HG02938 (cell line): ENCODE results near the gene SERINC5.
"Not testable (repeated sequence)": the region's sequence is repeated elsewhere in the genome, so short reads cannot be mapped to it uniquely, and the experiment has no call there.

Experiments used
- ATAC-seq: cut with Tn5 transposase; IDR thresholded peaks from one replicate; pipeline ENCODE4 v1.9.1; 2021; ENCODE audit warnings: mild to moderate bottlenecking, moderate library complexity; ENCODE audit not compliant: unreplicated experiment

The SERINC5 gene

DNA sequence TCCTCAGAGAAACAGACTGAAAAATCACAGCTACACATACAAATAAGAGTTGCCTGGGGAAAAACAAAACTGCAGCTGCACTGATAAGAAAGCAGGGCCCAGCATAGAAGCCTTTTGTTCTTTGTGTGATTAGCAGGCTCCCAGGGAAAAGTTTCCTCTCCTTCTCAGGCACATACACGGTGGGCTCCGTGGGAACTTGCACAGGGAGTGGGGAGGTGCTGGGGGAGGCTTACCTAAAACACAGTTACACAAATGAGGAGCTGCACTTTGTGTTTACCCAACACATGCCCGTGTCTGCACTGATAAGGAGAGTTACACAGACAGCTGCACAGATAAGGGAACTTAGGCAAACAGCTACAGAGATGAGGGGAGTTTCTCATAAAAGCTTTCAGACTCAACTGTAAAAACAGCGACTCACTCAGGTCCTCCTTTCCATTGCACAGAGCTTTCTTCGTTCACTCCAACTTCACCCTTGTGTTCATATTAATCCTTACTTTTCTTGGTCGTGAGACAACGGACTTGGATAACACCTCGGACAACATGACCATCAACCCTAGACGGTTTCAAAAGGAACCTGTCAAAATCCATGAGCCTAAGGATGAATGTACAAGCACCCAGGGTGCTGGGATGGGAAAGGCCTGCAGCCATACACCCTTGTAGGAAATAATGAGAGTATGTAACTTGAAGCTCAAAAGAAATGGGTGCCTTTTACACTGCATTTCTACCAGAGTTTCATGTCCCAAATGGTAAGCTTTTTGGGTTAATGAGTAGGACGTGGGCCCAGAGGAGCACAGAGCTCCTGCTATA lies 50.8 kb downstream of the SERINC5 start:
- no peak for ATAC-seq

DNA sequence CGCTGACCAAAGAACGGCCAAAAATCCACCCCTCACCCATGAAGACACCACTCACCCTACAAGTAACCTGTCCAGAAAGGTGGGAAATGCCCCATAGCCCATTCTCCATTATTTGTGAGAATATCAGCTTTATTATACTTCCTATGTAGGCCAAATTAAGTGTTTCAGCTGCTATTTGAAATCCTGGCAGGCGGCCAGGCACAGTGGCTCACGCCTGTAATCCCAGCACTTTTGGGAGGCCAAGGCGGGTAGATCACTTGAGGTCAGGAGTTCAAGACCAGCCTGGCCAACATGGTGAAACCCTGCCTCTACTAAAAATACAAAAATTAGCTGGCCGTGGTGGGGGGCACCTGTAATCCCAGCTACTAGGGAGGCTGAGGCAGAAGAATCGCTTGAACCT lies 54.1 kb downstream of the SERINC5 start:
- ATAC-seq, result not testable (repeated sequence)

DNA sequence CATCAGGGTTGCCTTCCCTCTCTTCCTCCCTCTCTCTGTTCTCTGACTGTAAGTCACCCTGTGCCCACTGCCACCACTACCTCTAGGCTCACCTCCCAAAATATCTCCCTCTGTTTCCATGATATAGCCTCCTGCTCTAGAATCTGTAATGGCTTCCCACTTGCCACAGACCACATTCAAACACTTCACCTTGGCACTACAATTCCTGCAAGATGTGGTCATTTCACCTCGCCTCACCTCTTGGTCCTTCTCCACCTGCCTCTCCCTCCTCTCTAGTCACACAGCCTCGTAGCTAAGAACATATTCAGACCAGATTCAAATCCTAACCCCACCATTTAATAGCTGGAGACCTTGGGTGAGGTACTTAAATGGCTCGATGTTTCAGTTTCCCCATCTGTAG lies 56.9 kb downstream of the SERINC5 start:
- no peak for ATAC-seq

DNA sequence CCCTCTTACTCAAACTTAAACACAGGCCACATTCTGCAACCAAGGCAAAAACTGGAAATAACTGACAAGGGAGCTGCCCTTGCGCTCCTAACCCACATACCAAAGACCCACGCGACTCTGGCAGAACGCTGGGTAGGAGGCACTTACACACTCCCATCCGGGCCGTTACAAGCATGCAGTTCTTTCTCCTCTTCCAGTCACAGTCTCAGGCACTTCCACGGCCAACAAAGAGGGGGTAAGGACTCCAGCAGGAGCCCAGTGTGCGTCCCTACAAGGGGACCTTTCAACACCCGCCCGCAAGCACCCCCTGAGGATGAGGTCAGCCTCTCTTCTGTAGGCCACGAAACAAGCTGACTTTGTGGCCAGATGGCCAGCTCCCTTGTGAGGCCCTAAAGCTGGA lies 57.4 kb downstream of the SERINC5 start:
- no peak for ATAC-seq

DNA sequence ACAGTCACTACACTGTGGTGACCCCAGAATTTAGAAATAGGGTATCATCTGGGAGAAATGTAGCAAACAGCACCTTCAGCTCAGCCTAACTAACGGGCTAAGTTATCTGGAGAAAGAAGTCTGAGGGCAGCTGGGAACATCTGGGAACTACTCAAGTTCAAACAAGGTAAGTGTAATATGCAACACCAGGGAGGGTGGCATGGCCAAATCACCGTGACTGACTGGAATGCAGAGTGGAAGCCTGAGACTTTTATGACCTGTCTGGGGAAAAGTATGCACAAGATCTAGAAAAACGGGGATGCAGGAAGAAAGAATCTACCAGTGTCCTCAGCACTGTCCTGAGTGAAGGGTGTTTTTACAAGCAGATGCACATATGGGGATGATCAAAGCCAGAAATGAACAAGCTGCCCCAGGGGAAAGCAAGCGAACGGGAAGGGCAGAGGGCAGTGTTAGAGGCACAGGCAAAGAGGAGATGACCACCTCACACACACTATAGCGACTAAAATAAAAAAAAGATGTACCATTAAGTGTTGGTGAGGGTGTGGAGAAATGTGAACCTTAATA lies 59.9 kb downstream of the SERINC5 start:
- no peak for ATAC-seq

DNA sequence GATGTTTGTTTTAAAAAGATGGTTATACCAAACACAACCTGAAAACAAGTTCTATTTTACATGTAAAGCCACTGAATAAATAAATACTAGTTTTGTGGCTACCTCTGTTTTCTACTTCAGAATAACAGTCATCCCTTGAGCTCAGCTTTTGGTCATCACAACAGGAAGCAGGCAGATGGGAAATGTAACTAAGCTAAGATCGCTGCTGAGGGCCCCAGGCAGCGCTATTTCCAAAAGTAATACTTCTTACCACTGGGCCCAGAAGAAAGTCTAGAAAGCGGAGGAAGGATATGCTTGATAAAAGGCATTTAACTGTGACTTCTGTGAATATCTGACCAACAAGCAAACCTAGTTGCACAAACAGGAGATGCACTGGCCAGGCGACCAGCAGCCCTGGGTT lies 61.4 kb downstream of the SERINC5 start:
- no peak for ATAC-seq

DNA sequence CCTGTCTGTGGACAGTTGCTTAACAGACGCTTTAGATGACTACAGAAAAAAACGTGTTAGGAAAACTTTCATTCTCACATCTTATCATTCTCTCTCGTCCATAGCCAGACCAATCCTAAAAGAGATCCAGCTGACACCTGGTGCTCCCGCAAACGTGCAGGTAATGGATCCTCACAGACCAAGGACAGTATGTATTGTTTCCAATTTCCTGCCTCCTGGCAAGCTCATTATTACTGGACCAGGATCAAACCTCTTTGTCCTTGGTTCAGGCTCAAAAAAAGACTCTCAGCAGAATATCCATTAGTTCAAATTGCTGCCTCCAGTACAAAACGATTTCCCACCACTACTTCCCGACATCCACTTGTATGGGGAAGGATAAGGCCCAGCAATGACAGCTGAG lies 62.4 kb downstream of the SERINC5 start:
- no peak for ATAC-seq

DNA sequence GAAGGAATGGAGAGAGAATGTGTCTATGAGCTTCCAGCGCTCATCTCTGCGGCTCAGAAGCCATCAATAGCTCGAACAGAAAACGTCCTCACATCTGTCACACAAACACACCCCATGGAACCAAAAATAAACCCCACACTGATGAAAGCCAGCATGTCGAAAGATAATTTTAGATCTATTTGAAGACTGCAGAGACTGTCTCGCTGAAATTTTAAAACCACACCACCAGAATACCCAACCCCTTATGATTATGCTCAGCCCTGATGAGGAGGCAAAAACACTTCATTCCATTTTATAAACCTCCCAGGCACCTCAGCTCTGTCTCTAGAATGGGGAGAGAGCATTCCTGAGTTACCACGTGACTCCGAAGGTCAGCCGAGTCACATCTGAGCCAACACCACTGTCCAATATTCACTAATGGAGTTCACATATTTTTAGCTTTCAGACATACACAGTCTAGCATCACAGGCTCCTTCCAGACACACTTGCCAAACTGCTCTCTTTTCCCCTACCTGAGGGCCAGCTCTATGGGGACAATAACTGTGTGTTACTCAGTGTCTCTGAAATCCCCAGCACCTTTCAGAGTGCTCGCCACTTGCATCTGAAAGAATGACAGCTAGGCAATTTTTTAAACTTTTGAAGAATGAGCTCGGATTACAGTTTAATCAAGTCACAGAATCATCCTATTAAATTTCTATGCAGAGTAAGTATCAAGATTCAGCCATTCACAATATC lies 63.2 kb downstream of the SERINC5 start:
- ATAC-seq, result no peak

DNA sequence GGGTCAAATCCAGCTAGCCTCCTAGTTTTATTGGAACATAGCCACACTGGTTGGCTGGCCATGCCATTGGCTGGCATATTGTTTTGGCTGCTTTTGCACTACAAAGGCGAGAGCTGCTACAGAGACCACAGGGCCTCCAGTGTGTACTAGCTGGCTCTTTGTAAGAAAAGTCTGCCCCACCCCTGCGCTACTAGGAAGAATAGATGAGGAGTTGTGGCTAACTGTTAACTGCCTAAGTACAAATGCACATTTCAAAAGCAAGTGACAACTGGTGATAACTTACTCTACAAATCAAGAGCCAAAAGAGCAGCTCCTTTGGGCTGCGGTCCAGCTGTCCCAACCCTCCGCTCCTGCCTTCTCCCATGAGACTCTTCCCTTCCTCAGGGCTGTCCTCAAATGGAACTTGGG lies 63.9 kb downstream of the SERINC5 start:
- ATAC-seq, result no peak

DNA sequence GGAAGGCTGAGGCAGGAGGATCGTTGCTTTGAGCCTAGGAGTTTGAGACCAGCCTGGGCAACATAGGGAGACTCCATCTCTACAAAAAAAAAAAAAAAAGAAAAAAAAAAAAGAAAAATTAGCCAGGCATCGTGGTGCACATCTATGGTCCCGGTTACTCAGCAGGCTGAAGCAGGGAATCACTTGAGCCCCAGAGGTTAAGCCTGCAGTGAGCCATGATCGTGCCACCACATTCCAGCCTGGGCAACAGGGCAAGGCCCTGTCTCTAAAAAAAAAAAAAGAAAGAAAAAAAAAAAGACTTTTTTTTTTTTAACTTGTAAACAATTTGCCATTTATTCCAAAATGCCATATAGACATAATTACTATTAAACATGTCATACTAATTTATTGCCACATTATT lies 64.5 kb downstream of the SERINC5 start:
- no peak for ATAC-seq

DNA sequence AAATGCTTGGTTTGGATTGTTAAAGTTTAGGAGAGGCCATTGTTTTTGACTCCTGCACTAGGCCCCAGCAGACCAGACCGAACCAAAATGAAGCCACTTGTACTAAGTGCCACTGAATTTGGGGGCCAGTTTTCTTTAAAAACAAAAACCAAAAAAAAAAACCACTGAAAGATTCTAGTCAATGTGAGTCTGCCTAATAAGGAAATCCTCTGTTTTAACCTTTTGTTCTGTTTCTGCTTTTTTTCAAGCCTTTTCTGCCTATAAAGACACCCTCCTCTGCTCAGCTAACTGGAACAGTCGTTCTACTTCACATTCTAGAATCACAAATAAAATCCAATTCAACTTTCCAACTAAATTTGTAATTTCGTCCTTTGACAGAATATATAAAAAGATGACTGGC lies 64.9 kb downstream of the SERINC5 start:
- no peak for ATAC-seq

DNA sequence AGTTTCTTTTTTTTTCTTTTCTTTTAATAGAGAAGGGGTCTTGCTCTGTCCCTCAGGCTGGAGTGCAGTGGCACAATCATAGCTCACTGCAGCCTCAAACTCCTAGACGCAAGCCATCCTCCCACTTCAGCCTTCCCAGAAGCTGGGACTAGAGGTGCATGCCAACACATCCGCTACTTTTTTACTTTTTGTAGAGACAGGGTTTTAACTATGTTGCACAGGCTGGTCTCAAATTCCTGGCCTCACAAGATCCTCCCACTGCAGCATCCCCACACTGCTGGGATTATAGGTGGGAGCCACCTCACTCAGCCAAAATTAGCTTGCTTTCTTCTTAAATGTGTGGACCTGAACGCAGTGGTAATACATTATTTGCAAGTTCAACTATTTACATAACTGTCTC lies 66.1 kb downstream of the SERINC5 start:
- ATAC-seq, result no peak

DNA sequence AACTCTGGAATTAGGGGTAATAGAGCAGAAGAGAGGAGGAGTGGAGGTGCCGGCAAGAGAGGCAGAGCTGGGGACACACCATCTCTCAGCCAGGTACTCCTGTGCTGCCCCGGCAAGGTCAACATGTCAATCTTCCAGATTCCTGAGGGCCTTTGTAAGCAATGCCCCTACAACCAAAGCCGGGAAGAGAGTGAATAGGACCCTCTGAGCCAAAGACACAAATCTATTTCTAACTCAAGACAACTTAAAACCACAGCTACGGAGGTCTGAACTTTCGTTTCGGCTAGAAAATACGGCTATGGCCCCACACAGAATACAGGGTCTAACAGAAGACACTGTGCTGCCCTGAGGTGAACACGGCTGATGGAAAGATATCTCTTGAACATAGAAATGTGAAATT lies 66.6 kb downstream of the SERINC5 start:
- ATAC-seq, result no peak

DNA sequence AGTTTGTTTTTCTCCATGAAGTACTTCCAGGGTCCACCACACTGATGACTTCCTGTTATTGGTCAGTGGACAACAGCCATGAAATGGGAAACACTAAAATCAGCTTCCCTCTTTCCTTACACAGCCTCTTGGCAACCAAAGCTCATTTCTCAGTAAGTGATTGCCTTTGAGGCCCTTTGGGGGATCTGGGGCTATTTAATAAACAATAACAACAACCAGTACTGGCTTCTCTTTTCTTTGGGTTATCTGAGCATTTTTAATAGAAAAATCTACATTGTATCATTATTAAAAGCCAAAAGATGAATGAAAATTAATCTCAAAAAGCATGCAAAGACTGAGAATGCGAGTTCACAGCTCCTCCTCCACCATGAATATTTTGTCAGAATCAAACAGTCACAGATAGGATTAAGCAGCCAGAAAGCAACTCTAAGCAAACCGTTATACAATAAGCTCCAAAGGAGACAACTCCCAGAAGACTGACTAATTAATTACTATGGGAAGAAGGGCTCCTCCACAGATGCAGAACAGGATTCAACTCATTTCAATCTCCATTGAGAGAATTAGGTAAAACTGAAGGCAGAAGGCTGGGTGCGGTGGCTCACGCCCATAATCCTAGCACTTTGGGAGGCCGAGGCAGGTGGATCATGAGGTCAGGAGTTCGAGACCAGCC lies 68.3 kb downstream of the SERINC5 start:
- ATAC-seq, result no peak

DNA sequence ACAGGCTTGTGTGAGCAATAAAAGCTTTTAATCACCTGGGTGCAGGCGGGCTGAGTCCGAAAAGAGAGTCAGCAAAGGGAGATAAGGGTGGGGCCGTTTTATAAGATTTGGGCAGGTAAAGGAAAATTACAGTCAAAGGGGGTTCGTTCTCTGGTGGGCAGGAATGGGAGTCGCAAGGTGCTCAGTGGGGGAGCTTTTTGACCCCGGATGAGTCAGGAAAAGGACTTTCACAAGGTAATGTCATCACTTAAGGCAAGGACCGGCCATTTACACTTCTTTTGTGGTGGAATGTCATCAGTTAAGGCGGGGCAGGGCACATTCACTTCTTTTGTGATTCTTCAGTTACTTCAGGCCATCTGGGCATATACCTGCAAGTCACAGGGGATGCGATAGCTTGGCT lies 70.3 kb downstream of the SERINC5 start:
- ATAC-seq, result not testable (repeated sequence)

DNA sequence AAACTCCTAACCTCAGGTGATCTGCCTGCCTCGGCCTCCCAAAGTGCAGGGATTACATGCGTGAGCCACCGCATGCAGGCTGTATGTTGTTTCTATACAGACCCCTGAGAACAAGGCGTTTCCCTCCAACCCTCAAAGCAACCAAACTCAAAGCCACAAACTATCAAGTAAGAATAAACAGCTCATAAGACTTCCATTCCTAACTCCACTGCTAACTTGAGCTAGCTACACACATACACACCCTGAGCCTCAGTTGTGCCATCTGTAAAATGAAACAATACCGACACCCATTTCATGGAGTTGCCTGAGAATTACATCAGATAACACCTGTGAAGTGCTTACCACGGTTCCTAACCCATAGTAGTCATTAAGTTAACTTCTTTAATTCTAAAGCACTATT lies 70.8 kb downstream of the SERINC5 start:
- no peak for ATAC-seq

DNA sequence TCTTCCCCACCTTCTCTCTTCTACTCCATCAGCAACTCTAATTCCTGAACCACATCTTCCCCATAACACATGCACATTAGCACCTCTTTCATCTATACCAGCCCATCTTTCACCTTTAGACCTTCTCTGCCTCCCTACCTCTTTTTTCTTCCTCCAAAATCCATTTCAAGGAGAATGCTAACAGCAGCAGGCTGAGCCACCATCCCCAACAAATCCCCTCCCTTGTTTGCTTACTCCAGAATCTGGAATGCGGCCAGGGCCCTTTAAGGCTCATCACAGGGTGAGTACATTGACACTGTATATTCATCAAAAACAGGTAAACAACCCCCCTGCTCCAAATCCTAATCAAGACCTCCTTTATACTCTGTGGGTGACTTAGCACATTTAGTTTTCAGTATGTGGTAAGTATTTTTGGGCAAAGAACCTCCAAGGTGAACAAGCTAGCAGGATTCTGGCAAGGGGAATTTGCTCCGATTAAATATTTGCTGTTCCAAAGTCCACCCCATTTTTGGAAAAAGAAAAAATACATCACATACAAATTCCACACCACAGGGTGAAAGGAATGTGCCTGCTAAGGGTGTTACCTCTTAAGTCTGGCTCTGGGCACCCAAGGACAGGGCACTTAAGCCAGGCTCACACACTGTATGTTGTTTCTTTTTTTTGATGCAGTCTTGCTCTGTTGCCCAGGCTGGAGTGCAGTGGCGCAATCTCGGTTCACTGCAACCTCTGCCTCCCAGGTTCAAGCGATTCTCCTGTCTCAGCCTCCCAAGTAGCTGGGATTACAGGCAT lies 71.4 kb downstream of the SERINC5 start:
- no peak for ATAC-seq

DNA sequence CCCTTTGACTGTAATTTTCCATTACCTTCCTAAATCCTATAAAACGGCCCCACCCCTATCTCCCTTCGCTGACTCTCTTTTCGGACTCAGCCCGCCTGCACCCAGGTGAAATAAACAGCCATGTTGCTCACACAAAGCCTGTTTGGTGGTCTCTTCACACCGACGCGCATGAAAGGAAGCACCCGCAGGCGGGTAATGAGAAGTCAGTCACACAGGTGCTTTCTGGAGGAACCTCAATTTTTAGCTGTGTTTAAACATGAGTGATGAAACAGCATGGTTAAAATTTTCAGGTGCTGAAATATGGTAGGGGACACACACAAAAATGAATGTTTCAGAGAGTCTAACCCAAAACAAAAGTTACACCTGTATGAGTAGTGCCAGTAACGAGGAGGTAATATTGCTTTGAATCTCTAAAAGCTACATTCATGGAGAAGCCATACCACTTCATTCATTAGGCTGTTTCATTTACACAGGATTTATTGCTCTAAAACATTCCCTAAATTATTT lies 72.1 kb downstream of the SERINC5 start:
- not testable (repeated sequence) for ATAC-seq

DNA sequence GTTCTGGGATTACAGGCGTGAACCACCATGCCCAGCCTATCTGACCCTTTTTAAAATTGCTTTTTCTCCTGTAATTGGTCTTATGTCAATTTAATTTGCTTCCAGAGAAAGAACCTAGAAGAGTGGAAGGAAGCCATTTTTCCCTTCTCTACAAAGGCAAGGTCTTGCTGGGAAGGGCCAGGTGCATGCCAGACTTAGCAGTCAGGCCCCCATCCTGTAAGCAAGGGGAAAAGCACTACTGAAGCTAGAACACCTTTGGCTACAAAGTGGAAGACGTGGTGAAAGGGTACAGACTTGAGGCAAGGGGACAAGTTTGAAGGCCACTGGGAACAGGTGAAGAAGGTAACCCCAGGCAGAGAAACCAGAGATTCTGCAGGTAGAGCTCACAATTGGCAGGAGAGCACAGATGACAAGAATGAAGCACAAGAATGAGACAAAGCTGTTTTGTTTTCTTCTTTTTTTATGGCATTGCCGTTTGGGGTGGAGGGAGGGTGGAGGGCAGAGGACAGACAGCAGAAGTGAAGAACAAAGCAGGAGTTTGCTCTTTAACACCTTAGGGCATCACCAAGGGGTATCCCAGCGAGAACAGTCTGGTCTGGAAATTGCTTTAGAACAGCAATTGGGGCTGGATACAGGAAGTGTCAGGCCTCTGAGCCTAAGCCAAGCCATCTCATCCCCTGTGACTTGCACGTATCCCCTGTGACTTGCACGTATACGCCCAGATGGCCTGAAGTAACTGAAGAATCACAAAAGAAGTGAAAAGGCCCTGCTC lies 72.9 kb downstream of the SERINC5 start:
- no peak for ATAC-seq
